BE2C (cell line): ENCODE data around the gene CCDC66. TPM values are rescaled to one million over a fixed set of nuclear protein-coding genes. Genes with fewer than 3 reads are reported as not detected.

Experiments used
- DNase-seq: peaks from one replicate; pipeline ENCODE4 v3.0.0-alpha.2; 2020
- H3K27me3 ChIP-seq: fragments of 250-450 bp; sonication (Bioruptor Pico); 2 replicates; pipeline ENCODE4 v1.5.1; 2020; ENCODE audit warnings: mild to moderate bottlenecking
- H3K36me3 ChIP-seq: fragments of 250-450 bp; sonication (Bioruptor Pico); 2 replicates; pipeline ENCODE4 v1.5.1; 2020; ENCODE audit warnings: mild to moderate bottlenecking
- H3K4me1 ChIP-seq: fragments of 250-450 bp; sonication (Bioruptor Pico); 2 replicates; pipeline ENCODE4 v1.5.1; 2020
- H3K4me3 ChIP-seq: 2 replicates; pipeline ENCODE4 v1.5.1; 2011; ENCODE audit warnings: low read depth, low read length
- H3K9me3 ChIP-seq: fragments of 250-450 bp; sonication (Bioruptor Pico); 2 replicates; pipeline ENCODE4 v1.5.1; 2020
- CTCF ChIP-seq: IDR thresholded peaks from 2 replicates; pipeline ENCODE4 v1.5.1; 2012; ENCODE audit warnings: mild to moderate bottlenecking, low read depth, low read length
- polyA plus RNA-seq: library from polyadenylated mRNA; unstranded; fragments of >200 nt; gene quantifications from one replicate; pipeline ENCODE4 v1.2.1, GENCODE V29; 2012; ENCODE audit warnings: low read depth, missing spikeins; ENCODE audit not compliant: insufficient read length, insufficient read depth

The CCDC66 gene
- 11.6 TPM for polyA plus RNA-seq

GRCh38 chr3:56556908-56557830 is at the start of gene CCDC66:
CCDC66 (plus strand) TSS chr3:56557175; CDS start chr3:56557243, 68 bp downstream.
- H3K36me3 ChIP-seq = no peaks in the 10 kb centered on the region; the same call in 1 of the 2 replicates
- H3K4me3 ChIP-seq = peak within 1 kb of the TSS; percentile 84
- H3K9me3 ChIP-seq = no peaks in the 10 kb centered on the region
- peak; percentile 57 for TF ChIP-seq CTCF
- H3K27me3 ChIP-seq = no peaks in the 10 kb centered on the region; the same call in 1 of the 2 replicates
- peak; percentile 90 for DNase-seq
- no peaks in the 10 kb centered on the region for H3K4me1 ChIP-seq

GRCh38 chr3:56519641-56520040 is 37.3 kb upstream of the CCDC66 start:
- H3K4me1 ChIP-seq = no peaks in the 10 kb centered on the region
- DNase-seq = no peak
- TF ChIP-seq CTCF = no peak

GRCh38 chr3:56522374-56522773 is 34.6 kb upstream of the CCDC66 start:
- no peaks in the 10 kb centered on the region for H3K9me3 ChIP-seq
- no peaks in the 10 kb centered on the region for H3K27me3 ChIP-seq
- no peak for TF ChIP-seq CTCF
- no peaks in the 10 kb centered on the region for H3K4me1 ChIP-seq
- no peak for DNase-seq
- H3K36me3 ChIP-seq = no peaks in the 10 kb centered on the region
- H3K4me3 ChIP-seq = no peak overlapping the region

More at GRCh38 chr3:56519641-56520040, 37.3 kb upstream of the CCDC66 start:
- no peaks in the 10 kb centered on the region for H3K36me3 ChIP-seq
- H3K9me3 ChIP-seq = no peaks in the 10 kb centered on the region
- no peaks in the 10 kb centered on the region for H3K27me3 ChIP-seq
- no peak overlapping the region for H3K4me3 ChIP-seq

GRCh38 chr3:56525291-56525690 is 31.7 kb upstream of the CCDC66 start:
- H3K27me3 ChIP-seq = no peaks in the 10 kb centered on the region
- H3K4me3 ChIP-seq = no peak overlapping the region
- TF ChIP-seq CTCF = no peak
- H3K36me3 ChIP-seq = no peaks in the 10 kb centered on the region
- no peaks in the 10 kb centered on the region for H3K4me1 ChIP-seq
- H3K9me3 ChIP-seq = no peaks in the 10 kb centered on the region
- no peak for DNase-seq

GRCh38 chr3:56536735-56537134 is 20.2 kb upstream of the CCDC66 start:
- H3K9me3 ChIP-seq = no peaks in the 10 kb centered on the region
- H3K4me3 ChIP-seq = no peak overlapping the region
- TF ChIP-seq CTCF = no peak
- H3K27me3 ChIP-seq = no peaks in the 10 kb centered on the region
- DNase-seq = no peak
- no peaks in the 10 kb centered on the region for H3K36me3 ChIP-seq
- no peaks in the 10 kb centered on the region for H3K4me1 ChIP-seq

GRCh38 chr3:56547486-56547885 is 9.5 kb upstream of the CCDC66 start:
- H3K4me3 ChIP-seq = no peak overlapping the region
- H3K27me3 ChIP-seq = peaks cover 6% of the 10 kb centered on the region; the same call in 1 of the 2 replicates
- no peak for DNase-seq
- TF ChIP-seq CTCF = no peak; the same call in 1 of the 2 replicates
- H3K9me3 ChIP-seq = no peaks in the 10 kb centered on the region
- H3K4me1 ChIP-seq = no peaks in the 10 kb centered on the region
- H3K36me3 ChIP-seq = no peaks in the 10 kb centered on the region
